ENCODE data around the gene RACGAP1.

DNA sequence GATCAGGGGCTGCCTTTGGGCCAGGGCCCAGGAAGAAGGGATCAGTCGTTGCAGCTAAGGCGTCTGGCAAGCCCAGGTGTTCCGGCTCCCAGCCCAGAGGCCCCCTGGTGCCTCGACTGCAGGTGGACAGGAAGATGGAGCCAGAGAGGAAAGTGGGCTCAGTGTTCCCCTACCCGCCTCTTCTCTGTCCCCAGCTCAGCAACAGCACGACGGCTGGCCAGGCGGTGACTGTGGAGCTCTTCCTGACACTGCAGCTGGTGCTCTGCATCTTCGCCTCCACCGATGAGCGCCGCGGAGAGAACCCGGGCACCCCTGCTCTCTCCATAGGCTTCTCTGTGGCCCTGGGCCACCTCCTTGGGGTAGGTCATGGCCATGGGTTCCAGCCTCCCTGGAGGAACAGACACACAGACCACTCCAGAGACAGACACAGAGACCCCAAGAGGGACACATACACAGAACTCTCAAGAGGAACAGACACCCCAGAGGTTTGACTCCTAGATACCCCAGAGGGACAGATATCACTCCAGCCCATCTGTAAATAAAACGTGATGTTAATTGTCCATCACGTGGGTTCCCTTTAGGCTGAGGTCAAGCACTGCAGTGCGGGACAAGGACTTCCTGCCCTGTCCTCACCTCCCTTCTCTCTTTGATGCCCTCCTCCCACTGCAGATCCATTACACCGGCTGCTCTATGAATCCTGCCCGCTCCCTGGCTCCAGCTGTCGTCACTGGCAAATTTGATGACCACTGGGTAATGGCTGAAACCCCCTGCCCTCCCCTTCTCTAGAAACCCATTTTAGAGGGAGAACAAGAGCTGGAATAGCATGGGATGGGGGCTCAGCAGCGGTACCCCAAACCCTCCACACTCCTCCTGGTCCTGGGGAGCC lies 71.1 kb downstream of the RACGAP1 start:
- TF ChIP-seq, protein P1, sequence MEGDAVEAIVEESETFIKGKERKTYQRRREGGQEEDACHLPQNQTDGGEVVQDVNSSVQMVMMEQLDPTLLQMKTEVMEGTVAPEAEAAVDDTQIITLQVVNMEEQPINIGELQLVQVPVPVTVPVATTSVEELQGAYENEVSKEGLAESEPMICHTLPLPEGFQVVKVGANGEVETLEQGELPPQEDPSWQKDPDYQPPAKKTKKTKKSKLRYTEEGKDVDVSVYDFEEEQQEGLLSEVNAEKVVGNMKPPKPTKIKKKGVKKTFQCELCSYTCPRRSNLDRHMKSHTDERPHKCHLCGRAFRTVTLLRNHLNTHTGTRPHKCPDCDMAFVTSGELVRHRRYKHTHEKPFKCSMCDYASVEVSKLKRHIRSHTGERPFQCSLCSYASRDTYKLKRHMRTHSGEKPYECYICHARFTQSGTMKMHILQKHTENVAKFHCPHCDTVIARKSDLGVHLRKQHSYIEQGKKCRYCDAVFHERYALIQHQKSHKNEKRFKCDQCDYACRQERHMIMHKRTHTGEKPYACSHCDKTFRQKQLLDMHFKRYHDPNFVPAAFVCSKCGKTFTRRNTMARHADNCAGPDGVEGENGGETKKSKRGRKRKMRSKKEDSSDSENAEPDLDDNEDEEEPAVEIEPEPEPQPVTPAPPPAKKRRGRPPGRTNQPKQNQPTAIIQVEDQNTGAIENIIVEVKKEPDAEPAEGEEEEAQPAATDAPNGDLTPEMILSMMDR (IDR thresholded peaks at IDR 0.05; ENCODE audit: low read length) = no peak
- TF ChIP-seq EZH2 (IDR thresholded peaks at IDR 0.05; ENCODE audit: borderline replicate concordance, low read length) = no peak
